B cell (primary cell): ENCODE data around the gene JRKL. TPM values are rescaled to one million over a fixed set of nuclear protein-coding genes. Genes with fewer than 3 reads are reported as not detected.
"Not testable (repeated sequence)": the region's sequence is repeated elsewhere in the genome, so short reads cannot be mapped to it uniquely, and the experiment has no call there.

Source experiments
- ATAC-seq: fragments of 200-7000 bp; cut with Tn5 transposase; one replicate; pipeline ENCODE4 v1.10.0; 2021; ENCODE audit warnings: low read depth, mild to moderate bottlenecking, moderate number of reproducible peaks, moderate library complexity
- CTCF ChIA-PET: fragments of 350-600 bp; sonication (Branson Sonifier 250); formaldehyde crosslinking; loops from one replicate; lab custom pipeline; 2021; ENCODE audit warnings: antibody characterized with exemption, inconsistent platforms; lab: Charles Lee
- POLR2A ChIA-PET: fragments of 350-600 bp; sonication (Branson Sonifier 250); formaldehyde crosslinking; loops from one replicate; lab custom pipeline; 2021; ENCODE audit warnings: antibody characterized with exemption; lab: Charles Lee
- DNase-seq: peaks from one replicate; pipeline ENCODE4 v3.0.0; 2013
- H2AFZ ChIP-seq: 2 replicates; pipeline ENCODE4 v1.6.1; 2012; ENCODE audit warnings: mild to moderate bottlenecking, low read depth, low read length; ENCODE audit not compliant: insufficient read depth, poor library complexity, severe bottlenecking
- H3K27ac ChIP-seq, 2 donors: 1 replicate in 1 of 2; 2 replicates in 1 of 2; pipeline ENCODE4 v1.5.1; 2012 to 2013; ENCODE audit warnings: low read length in 2 of 2, mild to moderate bottlenecking in 2 of 2, moderate library complexity in 1 of 2
- H3K27me3 ChIP-seq, 4 experiments: fragments of 200-600 bp in 1 of 4; sonication (generic) in 1 of 4; replicated peaks in 1 of 4; 1 replicate in 2 of 4; 2 replicates in 2 of 4; pipeline versions ENCODE4 v1.6.1 to v1.7.0; 2013 to 2016; ENCODE audit warnings: low read length in 3 of 4, mild to moderate bottlenecking in 2 of 4, mixed read lengths in 1 of 4, moderate library complexity in 1 of 4; ENCODE audit not compliant: insufficient read depth in 4 of 4, control insufficient read depth in 3 of 4; ENCODE audit errors: control extremely low read depth in 1 of 4
- H3K36me3 ChIP-seq, 2 experiments: replicated peaks in 1 of 2; 1 replicate in 1 of 2; 2 replicates in 1 of 2; pipeline versions ENCODE4 v1.6.1 to v1.7.1; 2013; ENCODE audit warnings: low read length in 1 of 2; ENCODE audit not compliant: insufficient read depth in 2 of 2, control insufficient read depth in 1 of 2; ENCODE audit errors: control extremely low read depth in 1 of 2, extremely low read depth in 1 of 2
- H3K4me1 ChIP-seq, 2 donors: fragments of 200-600 bp in 1 of 2; sonication (generic) in 1 of 2; 1 replicate in 1 of 2; 2 replicates in 1 of 2; pipeline versions ENCODE4 v1.5.1 to v1.6.1; 2013 to 2017; ENCODE audit warnings: low read length in 2 of 2; ENCODE audit not compliant: control insufficient read depth in 2 of 2, insufficient read depth in 2 of 2
- H3K4me2 ChIP-seq: replicated peaks from 2 replicates; pipeline ENCODE3; 2012; ENCODE audit warnings: mild to moderate bottlenecking, low read depth, low read length; ENCODE audit not compliant: poor library complexity, severe bottlenecking
- H3K4me3 ChIP-seq, 5 experiments: fragments of 200-600 bp in 1 of 5; sonication (generic) in 1 of 5; 1 replicate in 3 of 5; 2 replicates in 2 of 5; pipeline versions ENCODE4 v1.5.1 to v1.7.0; 2011 to 2016; ENCODE audit warnings: low read length in 4 of 5, mild to moderate bottlenecking in 4 of 5, low read depth in 2 of 5, control low read depth in 1 of 5, moderate library complexity in 1 of 5; ENCODE audit not compliant: insufficient read depth in 1 of 5; ENCODE audit errors: control extremely low read depth in 1 of 5, extremely low read depth in 1 of 5
- H3K79me2 ChIP-seq: fragments of 200-600 bp; sonication (generic); one replicate; pipeline ENCODE4 v1.6.0; 2016; ENCODE audit warnings: low read length; ENCODE audit not compliant: control insufficient read depth, insufficient read depth
- H3K9ac ChIP-seq: fragments of 200-600 bp; sonication (generic); 2 replicates; pipeline ENCODE4 v1.6.1; 2017; ENCODE audit warnings: mild to moderate bottlenecking, low read length, moderate library complexity
- H3K9me3 ChIP-seq, 3 donors: one replicate each; pipeline versions ENCODE4 v1.6.1 to v1.7.1; 2013; ENCODE audit warnings: low read length in 2 of 3; ENCODE audit not compliant: control insufficient read depth in 2 of 3, insufficient read depth in 1 of 3; ENCODE audit errors: control extremely low read depth in 1 of 3
- H4K20me1 ChIP-seq: 2 replicates; pipeline ENCODE4 v1.6.0; 2012; ENCODE audit warnings: mild to moderate bottlenecking, low read length; ENCODE audit not compliant: insufficient read depth, control insufficient read depth, poor library complexity, severe bottlenecking
- H3K27ac Mint-ChIP-seq: one replicate; pipeline ENCODE4 v1.8.0; 2021; ENCODE audit warnings: mixed read lengths
- H3K27me3 Mint-ChIP-seq: one replicate; pipeline ENCODE4 v1.8.0; 2021; ENCODE audit warnings: mixed read lengths
- H3K4me1 Mint-ChIP-seq: one replicate; pipeline ENCODE4 v1.8.0; 2021; ENCODE audit warnings: mixed read lengths
- H3K4me3 Mint-ChIP-seq: one replicate; pipeline ENCODE4 v1.8.0; 2021; ENCODE audit warnings: mixed read lengths
- H3K9me3 Mint-ChIP-seq: one replicate; pipeline ENCODE4 v1.8.0; 2022; ENCODE audit warnings: mixed read lengths; ENCODE audit not compliant: insufficient read depth
- EZH2 ChIP-seq: IDR thresholded peaks from 2 replicates; pipeline ENCODE4 v1.6.1; 2012; ENCODE audit warnings: borderline replicate concordance, low read depth, mild to moderate bottlenecking, moderate library complexity, low read length; ENCODE audit not compliant: insufficient read depth, poor library complexity, severe bottlenecking
- WGBS: methylation state at CpG from one replicate; pipeline ENCODE4 v1.1.5; 2013; ENCODE audit warnings: missing lambda C conversion rate; ENCODE audit not compliant: insufficient coverage; 5-methylcytosine and 5-hydroxymethylcytosine counted together
- intact Hi-C: fragments of 100-400 bp; cut with micrococcal nuclease; formaldehyde crosslinking; loops from one replicate; pipeline ENCODE4 v1.10.0; 2022
- polyA plus RNA-seq: library from polyadenylated mRNA; depleted of rRNA; stranded (reverse); fragments of >200 nt; gene quantifications from 2 replicates; pipeline ENCODE4 v1.2.3, GENCODE V29; 2012
- total RNA-seq, 2 donors: library from RNA; stranded (reverse); fragments of 120-200 nt in 1 of 2; gene quantifications; 1 replicate in 1 of 2; 2 replicates in 1 of 2; pipeline versions ENCODE4 v1.2.3 to v1.2.4, GENCODE V29; 2013 to 2022
- TF ChIP-seq, protein P1 (sequence below): fragments of 200-600 bp; IDR thresholded peaks from one replicate; pipeline ENCODE4 v1.8.0; 2022; ENCODE audit warnings: antibody characterized with exemption, mild to moderate bottlenecking

The JRKL gene
- total and polyA plus RNA-seq, 2 donors (not counting 1 experiment from before 2014, with no cell fraction given): 2.1 to 12.9 TPM

DNA sequence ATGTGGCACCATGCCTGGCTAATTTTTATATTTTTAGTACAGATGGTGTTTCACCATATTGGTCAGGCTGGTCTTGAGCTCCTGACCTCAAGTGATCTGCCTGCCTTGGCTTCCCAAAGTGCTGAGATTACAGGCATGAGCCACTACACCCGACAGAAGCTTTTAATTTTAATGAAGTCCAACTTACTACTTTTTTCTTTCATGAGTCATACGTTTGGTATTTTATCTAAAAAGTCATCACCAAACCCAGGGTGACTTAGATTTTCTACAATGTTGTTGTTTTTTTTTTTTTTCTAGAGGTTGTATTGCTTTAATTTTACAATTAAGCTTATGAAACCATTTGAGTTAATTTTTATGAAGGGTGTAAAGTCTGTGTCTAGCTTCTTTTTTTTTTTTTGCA, 34.9 kb downstream of the JRKL start:
- Histone ChIP-seq H3K4me2 (no peak overlapping the region), H3K9me3 (no peaks in the 10 kb centered on the region), H3K27me3 (peaks cover 0 to 12% (median 0%) of the 10 kb centered on the region in 4 experiments), H3K4me3 (no peak overlapping the region), H3K36me3 (no peaks in the 10 kb centered on the region), H3K27ac (no peak overlapping the region), H4K20me1 (no peaks in the 10 kb centered on the region), H3K4me1 (no peaks in the 10 kb centered on the region), H3K9ac (no peak overlapping the region), H2AFZ (no peak overlapping the region), H3K79me2 (no peaks in the 10 kb centered on the region)
- ATAC-seq: no peak
- Mint-ChIP-seq H3K27me3 (peaks cover 23% of the 10 kb centered on the region), H3K4me1 (no peaks in the 10 kb centered on the region), H3K27ac (no peak overlapping the region), H3K9me3 (no peaks in the 10 kb centered on the region), H3K4me3 (no peak overlapping the region)
- no peak for DNase-seq
- POLR2A ChIA-PET: no interaction called here
- CTCF ChIA-PET: interaction anchor here (0.6 to 2.9 kb wide), 17 partner anchors 7 to 1936 kb away, joined by 3 to 37 read pairs (median 3); partner anchors contain the start of gene MAML2
- intact Hi-C loops: loop anchor here (5.0 kb wide), 1 partner anchor 1527 kb away; no protein-coding TSS in a partner anchor
- WGBS: no CpG with 5 or more reads among the region's 2 CpGs
- TF ChIP-seq, protein P1, sequence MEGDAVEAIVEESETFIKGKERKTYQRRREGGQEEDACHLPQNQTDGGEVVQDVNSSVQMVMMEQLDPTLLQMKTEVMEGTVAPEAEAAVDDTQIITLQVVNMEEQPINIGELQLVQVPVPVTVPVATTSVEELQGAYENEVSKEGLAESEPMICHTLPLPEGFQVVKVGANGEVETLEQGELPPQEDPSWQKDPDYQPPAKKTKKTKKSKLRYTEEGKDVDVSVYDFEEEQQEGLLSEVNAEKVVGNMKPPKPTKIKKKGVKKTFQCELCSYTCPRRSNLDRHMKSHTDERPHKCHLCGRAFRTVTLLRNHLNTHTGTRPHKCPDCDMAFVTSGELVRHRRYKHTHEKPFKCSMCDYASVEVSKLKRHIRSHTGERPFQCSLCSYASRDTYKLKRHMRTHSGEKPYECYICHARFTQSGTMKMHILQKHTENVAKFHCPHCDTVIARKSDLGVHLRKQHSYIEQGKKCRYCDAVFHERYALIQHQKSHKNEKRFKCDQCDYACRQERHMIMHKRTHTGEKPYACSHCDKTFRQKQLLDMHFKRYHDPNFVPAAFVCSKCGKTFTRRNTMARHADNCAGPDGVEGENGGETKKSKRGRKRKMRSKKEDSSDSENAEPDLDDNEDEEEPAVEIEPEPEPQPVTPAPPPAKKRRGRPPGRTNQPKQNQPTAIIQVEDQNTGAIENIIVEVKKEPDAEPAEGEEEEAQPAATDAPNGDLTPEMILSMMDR: no peak
- no peak for TF ChIP-seq EZH2

GRCh38 chr11:96430668-96431067, 40.9 kb downstream of the JRKL start:
- H3K4me2 ChIP-seq: no peak overlapping the region
- no peaks in the 10 kb centered on the region for H3K9me3 ChIP-seq
- no peak overlapping the region for H3K4me3 ChIP-seq
- POLR2A ChIA-PET: no interaction called here
- no peak overlapping the region for H2AFZ ChIP-seq
- ATAC-seq: no peak
- no peak overlapping the region for H3K27ac ChIP-seq
- H3K79me2 ChIP-seq: no peaks in the 10 kb centered on the region
- WGBS: no CpG with 5 or more reads among the region's 3 CpGs
- no peaks in the 10 kb centered on the region for H3K36me3 ChIP-seq
- H3K27ac Mint-ChIP-seq: no peak overlapping the region
- intact Hi-C loops: no loop called here
- H3K4me1 Mint-ChIP-seq: no peaks in the 10 kb centered on the region
- H3K4me1 ChIP-seq: peaks cover 0 to 5% of the 10 kb centered on the region in 2 donors
- peaks cover 27% of the 10 kb centered on the region for H3K27me3 Mint-ChIP-seq
- CTCF ChIA-PET: interaction anchor here (1.4 kb wide), 1 partner anchor 595 kb away, joined by 4 read pairs; no protein-coding TSS in a partner anchor
- H3K9me3 Mint-ChIP-seq: no peaks in the 10 kb centered on the region
- no peak overlapping the region for H3K4me3 Mint-ChIP-seq
- H3K27me3 ChIP-seq: peaks cover 0 to 7% (median 0%) of the 10 kb centered on the region in 4 experiments
- H3K9ac ChIP-seq: no peak overlapping the region
- H4K20me1 ChIP-seq: no peaks in the 10 kb centered on the region
- DNase-seq: no peak
- TF ChIP-seq, protein P1: no peak
- no peak for TF ChIP-seq EZH2

DNA sequence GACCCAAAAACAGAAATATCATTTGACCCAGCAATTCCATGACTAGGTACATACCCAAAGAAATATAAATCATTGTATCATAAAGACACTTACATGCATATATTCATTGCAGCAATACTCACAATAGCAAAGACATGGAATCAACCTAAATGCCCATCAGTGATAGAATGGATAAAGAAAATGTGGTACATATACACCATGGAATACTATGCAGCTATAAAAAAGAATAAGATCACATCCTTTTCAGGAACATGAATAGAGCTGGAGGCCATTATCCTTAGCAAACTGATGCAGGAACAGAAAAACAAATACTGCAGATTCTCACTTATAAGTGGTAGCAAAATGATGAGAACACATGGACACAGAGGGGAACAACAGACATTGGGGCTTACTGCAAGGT, 42.8 kb downstream of the JRKL start:
- H3K27ac ChIP-seq, intact Hi-C loops, H3K4me1 ChIP-seq, H3K9ac ChIP-seq, H3K9me3 ChIP-seq, H3K4me2 ChIP-seq, ATAC-seq, H3K4me3 ChIP-seq, H3K4me1 Mint-ChIP-seq, DNase-seq, H3K27ac Mint-ChIP-seq, H3K27me3 ChIP-seq, H3K79me2 ChIP-seq, H3K4me3 Mint-ChIP-seq, H2AFZ ChIP-seq, H4K20me1 ChIP-seq, H3K9me3 Mint-ChIP-seq, H3K36me3 ChIP-seq, CTCF ChIA-PET, POLR2A ChIA-PET: not testable (repeated sequence)
- peaks cover 35% of the 10 kb centered on the region for H3K27me3 Mint-ChIP-seq
